Activated effector memory CD4-positive, alpha-beta T cell treated with anti-CD3 and anti-CD28 coated beads, Interleukin-2, amount 50 U/mL, for 16 hours (primary cell): ENCODE data around the gene CEP164.
"Not testable (repeated sequence)": the region's sequence is repeated elsewhere in the genome, so short reads cannot be mapped to it uniquely, and the experiment has no call there.

Experiments used
- DNase-seq: peaks from one replicate; pipeline ENCODE4 v3.0.0-alpha.2; 2020

Gene CEP164

DNA sequence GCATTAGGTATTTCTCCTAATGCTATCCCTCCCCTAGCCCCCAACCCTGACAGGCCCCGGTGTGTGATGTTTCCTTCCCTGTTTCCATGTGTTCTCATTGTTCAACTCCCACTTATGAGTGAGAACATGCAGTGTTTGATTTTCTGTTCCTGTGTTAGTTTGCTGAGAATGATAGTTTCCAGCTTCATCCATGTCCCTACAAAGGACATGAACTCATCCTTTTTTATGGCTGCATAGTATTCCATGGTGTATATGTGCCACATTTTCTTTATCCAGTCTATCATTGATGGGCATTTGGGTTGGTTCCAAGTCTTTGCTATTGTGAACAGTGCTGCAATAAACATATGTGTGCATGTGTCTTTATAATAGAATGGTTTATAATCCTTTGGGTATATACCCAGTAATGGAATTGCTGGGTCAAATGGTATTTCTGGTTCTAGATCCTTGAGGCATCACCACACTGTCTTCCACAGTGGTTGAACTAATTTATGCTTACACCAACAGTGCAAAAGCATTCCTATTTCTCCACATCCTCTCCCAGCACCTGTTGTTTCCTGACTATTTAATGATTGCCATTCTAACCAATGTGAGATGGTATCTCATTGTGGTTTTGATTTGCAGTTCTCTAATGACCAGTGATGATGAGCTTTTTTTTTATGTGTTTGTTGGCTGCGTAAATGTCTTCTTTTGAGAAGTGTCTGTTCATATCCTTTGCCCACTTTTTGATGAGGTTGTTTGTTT, 71.6 kb downstream of the CEP164 start:
- not testable (repeated sequence) for DNase-seq

DNA sequence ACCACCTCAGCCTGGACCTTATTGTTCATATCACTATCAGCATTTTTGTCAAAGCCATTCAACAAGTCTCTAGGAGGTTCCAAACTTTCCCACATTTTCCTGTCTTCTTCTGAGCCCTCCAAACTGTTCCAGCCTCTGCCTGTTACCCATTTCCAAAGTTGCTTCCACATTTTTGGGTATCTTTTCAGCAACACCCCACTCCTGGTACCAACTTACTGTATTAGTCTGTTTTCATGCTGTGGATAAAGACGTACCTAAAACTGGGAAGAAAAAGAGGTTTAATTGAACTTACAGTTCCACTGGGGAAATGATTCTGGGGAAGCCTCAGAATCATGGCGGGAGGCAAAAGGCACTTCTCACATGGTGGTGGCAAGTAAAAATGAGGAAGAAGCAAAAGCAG, 78.2 kb downstream of the CEP164 start:
- not testable (repeated sequence) for DNase-seq

DNA sequence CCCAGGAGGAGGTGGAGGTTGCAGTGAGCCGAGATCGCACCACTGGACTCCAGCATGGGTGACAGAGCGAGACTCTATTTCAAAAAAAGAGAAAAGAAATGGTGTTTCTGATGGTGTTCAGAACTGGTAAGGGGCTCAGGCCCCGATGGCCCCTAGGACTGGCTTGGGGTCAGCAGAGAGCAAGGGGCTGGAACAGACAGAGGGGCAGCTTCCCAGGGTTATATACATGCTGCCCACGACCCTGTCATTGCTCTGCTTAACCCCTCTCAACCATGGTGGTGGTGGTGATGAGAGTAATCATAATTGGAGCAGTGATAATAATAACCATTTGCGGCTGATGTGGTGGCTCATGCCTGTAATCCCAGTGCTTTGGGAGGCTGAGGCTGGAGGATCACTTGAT, 79.4 kb downstream of the CEP164 start:
- DNase-seq: no peak

DNA sequence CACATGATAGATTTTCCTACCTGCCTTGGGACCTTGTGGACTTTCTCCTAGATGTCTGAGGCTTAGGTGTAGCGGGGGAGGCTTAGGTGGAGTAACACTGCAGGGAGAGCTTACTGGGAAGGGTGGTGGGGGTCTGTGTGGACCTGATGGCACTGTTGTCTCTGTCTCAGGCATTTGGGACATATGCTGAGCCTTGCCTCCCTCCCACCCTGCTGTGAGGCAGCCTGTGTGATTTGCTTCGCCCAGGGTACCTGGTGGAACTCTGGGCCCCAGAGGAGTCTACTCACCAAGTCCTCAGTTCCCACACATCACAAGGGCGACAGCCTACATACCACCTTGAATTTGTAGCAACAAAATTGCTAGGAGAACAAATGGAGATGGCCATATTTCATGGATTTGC, 80.7 kb downstream of the CEP164 start:
- no peak for DNase-seq

DNA sequence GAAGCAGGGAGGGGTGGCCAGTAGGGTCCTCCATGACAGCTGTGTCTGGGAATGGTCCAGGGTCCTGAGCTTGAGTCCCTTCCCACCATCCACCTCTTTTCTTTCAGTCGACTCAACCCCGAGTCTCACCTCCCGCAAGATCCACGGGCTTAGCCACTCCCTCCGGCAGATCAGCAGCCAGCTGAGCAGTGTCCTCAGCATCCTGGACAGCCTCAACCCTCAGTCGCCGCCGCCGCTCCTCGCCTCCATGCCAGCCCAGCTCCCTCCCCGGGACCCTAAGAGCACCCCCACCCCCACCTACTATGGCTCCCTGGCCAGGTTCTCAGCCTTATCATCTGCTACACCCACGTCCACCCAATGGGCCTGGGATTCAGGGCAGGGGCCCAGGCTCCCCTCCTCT, 81.9 kb downstream of the CEP164 start:
- no peak for DNase-seq

DNA sequence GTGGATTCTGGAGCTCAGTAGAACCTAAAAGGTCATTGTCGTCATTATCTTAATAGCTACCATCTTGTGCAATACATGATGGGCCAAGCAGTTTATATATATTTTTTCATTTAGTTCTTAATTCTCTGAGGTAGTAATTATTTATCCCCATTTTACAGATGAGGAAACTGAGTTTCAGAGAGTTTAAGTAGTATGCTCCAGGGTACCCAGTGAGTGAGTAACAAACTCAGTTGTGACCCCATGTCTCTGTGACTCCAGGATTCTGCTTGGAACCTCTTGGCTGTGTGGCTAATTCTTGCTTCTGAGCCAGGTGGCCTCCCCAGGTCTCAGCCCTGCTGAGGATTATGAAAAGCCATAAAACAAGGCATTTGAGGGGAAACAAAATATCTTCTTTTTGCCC, 82.6 kb downstream of the CEP164 start:
- DNase-seq: no peak

DNA sequence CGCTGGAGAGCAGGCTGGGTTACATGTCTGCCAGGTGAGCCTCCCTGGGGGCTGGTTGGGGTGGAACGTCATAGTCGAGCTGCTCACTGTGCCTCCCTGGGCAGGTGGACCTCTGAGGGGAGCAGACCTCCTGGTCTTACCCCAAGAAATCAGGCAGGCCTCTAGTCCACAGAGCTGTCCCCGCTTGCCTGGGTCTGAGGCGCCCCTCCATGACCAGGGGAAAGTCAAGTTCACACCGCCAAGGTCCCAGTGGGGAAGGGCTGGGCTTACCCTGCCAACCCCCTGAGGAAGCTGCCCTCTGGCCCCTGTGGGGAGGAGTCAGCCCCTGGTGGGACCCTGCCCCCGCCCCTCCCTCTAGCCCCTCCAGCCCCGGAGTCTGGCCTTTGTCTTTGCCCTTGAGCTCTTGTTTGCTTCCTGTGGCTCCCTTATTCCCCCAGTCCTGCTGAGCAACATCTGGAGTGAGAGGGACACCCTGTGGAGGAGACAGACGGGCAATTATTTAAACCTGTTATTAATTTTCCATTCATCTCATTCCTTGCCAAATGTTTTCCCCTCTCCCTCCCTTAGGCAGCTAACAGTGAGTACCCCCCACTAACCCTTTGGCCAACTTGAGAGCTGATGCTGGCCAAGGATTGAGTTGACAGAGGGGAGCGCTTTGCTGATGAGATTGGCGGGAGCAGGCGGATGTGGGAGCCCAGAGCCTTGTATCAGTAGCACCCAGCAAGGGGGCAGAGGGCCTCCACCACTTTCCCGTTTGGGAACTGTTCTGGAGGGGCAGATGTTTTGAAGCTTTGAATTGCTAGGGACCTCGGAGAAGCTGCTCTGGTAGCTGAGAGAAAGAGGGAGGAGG, 83.4 kb downstream of the CEP164 start:
- DNase-seq: no peak

DNA sequence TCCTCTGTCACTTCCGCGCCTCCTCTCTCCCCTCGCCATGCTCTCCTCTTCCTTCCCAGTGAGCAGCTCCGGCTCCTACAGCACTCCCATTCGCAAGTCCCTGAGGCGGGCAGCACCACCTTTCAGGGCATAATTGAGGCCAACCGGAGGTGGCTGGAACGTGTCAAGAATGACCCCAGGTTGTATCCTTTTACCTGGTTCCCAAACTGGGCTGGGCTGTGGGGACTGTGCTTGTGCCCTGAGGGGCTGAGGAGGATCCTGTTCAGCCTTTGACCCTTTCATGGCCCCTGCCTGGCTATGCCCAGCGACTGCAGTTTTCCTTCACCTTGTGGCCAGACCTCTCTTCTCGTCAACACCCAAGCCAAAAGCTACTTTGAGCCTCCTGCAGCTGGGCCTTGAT, 84.1 kb downstream of the CEP164 start:
- peak; percentile 34 for DNase-seq

DNA sequence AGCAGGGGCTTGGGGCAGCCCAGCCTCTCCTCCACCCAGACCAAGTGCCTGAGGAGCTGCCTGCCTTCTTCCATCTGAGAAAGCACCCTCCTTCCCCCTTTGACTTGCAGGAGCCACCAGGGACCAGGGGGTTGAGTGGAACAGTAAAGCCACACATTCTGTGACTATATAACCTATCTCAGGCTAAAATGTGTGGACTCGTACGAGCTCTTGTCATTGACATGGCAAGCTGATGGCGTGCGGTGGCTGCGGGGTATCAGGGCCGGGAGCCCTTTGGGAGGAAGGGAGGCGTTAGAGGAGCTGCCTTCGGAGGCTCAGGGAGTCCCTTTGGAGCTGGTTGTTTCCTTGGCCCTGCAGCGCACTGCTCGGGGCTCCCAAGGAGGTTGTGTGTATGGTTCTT, 84.5 kb downstream of the CEP164 start:
- no peak for DNase-seq

DNA sequence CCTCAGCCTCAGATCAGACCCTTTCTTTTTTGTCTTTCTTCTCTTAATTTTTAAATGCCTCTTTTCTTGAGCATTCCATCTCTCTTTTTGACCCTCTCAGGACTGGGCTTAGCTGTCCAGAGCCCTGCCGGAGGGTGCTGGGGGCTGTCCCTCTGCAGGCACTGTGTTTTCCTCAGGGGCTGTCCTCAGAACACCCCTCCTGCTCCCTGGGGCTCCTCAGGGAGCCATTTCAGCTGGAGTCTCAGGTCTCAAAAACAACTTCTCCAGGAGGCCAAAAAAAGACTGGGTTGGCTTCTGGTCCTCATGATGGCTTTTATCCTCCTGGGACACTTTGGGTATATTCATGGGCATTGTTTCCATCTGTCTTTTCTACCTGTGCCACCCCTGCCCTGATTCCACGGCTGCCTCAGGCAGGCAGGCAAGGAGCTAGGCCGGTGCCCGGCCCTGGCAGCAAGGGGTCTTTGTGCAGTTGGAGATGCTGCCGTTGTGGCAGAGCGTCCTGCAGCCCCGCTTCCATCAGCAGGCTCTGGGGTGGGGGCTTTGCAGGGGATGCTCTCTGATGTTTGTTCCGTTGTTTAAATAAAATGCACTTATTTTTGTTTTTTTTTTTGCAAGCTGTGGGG, 85.1 kb downstream of the CEP164 start:
- DNase-seq: peak; percentile 25

DNA sequence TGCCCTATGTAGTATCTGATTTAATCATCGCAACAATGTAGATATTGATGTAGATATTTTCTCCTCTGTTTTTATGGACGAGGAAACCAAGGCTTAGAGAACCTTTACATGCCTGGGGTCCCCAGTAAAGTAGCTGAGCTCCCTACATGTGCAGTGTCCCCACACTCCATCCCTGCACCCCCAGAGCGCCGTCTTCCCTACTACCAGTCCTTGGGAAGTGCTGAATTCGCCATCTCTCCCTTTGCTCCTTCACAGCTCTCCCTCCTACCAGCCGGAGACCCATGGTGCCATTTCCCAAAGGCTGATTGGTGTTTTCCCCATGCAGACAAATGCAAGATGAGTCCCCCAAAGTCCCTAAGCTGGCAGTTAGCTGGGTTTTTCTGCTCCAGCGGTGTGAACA, 86.0 kb downstream of the CEP164 start:
- DNase-seq: peak; percentile 39

DNA sequence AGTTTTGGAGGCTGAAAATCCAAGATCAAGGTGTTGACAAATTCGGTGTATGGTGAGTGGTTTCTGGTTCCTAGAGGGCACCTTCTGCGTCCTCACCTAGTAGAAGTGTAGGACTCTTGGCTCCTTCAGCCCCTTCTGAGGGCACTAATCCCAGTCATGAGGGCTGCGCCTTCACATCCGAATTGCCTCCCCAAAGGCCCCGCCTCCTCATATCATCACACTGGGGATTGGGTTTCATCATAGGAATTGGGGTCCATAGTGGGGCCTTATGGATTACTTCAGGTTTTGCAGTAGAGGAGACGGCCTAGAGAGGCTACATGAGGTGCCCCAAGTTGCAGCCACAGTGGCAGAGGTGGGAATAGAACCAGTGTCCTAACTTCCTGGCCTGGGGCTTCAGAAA, 87.1 kb downstream of the CEP164 start:
- DNase-seq: peak; percentile 8

DNA sequence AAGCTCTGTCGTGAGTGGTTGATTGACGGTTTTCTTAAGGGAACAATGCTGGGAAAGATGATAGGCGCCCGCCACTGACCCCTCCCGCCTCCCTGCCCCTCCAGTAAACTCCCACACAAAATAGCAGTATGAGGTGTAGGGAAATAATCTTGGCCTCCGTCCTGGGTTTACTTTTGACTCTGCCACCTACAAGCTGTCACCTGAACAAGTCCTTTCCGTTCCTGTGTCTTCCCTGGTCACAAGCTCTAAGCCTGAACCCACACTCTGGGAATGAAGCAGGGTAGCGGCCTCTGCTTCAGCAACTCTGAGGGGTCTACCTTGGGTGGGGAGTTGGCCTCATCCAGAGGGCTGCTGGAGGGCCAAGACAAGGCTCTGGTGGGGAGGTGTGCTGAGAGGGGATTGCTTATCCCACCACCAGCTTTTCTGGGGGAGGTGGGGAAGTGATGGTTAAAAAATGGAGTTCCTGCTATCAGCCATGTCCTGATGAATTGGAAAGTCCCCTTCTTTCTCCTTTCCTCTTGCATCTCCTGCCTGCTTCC, 87.8 kb downstream of the CEP164 start:
- DNase-seq: peak; percentile 24

DNA sequence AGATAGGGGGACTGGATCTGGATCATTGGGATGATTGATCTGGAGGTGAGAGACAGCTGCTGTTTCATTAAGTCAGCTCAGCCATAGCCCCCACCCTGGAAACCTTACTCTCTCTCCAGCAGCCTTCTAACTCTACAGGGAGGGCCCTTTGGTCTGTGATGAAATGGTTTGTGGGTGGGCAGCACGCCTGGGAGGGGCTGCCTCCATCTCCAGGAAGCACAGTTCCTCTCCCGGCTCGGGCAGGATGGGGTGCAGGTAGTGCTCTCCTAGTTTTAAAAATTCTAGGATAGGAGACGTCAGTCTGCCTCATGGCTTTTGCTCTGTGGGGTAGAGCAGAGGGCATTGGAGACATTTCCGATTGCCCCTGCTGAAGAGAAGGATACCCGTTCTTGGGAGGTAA, 89.7 kb downstream of the CEP164 start:
- peak; percentile 33 for DNase-seq

DNA sequence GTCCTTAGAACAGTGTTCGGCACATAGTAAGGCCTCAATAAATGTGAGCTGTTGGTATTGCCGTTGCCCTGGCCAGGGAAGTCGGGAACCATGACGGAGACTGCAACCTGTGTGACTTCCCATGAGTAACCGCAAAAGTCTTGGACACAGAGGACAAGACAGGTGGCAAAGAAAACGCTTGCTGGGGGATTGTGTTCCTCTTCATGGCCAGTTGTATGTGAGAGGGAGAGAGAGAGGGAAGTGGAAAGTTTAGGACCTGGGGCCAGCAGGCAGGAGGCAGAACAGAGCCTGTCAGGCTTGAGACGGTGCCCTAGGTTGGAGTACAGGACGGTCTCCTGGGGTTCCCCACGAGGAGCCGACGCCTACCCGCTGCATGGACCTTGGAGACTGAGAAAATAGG, 90.2 kb downstream of the CEP164 start:
- DNase-seq: peak; percentile 10

DNA sequence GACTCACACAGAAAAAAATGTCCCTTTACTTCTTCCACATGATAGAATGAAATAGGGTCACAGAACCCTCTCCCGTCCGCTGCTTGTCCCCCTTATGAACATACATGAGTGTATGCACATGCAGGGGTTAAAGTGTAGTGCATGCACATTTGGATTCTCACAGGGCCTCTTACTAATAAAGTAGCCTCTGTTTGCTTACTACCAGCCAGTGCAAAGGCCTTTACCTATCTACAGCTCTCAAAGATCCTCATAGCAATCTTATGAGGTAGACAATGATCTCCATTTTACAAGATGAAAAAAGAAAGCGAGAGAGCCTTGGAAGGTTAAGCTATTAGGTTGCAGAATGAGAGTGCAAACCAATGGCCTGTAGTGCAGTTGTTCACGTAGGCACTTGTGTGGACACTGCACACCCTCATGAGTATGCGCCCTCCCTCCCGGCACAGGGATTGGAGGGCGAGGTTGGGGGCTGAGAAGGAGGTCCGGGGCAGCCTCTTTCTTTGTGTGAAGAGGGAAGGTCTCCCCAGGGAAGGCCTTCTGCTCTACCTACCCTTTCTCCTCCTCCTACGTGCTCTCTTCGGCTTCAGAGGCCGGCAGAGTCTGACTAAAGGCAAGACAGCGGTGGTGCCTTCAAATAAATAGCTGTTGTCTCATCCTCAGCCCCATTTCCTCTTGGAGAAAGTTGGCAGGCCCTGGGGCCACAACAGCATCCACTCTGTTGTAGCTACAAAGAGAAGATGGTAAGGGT, 91.3 kb downstream of the CEP164 start:
- DNase-seq: peak; percentile 33

DNA sequence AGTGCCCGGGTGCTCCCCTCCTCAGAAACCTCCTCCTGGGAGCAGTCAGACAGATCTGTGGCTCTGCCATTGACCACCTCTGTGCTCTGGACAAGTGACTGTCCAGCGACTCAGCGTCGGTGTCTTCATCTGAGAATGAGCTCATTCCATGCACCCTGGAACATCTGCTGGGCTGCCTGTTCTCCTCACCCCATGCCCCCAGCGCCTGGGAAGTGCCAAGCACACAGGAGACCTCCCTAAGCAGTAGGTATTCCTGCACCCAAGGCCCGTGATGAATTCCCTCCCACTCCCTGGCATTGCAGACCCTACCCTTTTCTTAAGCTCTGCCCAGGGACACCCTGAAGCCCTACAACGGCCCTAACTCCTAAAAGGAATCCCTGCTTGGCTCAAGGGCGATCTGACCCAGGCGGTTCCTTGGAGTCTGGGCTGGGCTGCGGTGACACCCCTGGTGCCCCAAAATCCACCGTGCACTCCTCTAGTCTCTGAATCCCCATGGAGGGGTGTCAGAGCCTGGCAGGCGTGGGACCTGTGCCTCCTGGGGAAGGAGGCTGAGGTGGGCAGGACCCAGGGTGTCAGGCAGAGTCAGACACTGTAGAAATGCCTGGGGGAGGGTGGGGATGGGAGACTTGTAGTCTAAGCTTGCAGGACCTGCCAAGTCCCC, 92.0 kb downstream of the CEP164 start:
- peak; percentile 48 for DNase-seq

DNA sequence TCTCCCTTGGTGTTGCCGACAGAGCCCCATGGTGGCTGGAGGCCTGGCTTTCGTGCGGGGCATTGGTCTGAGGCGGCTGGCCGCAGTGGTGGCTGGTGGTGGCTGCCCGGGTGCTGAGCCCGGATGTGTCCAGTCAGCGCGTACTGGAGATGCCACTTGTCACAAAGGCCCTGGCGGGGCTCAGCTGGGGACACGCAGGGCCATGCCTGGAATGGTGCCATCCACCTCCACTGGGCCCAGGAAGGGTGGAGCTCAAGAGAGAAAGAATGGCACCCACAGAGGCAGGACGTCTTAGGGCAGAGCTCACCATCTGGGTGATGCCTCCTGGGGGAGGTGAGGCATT, 92.5 kb downstream of the CEP164 start:
- DNase-seq: peak; percentile 36

DNA sequence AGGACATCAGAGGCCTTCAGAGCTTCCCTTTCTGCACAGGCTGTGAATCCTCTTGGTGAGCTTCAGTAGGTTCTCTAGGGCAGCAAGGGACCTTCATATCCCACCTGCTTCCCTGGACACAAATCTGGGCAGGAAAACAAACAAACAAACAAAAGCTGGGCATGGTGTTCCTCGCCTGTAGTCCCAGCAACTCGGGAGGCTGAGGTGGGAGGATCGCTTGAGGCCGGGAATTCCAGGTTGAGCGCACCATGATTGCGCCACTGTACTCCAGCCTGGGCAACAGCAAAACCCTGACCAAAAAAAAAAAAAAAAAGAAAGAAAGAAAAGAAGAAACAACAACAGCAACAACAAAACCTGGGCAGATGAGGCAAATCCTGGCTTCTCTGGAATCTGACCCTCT, 92.9 kb downstream of the CEP164 start:
- DNase-seq: peak; percentile 21

DNA sequence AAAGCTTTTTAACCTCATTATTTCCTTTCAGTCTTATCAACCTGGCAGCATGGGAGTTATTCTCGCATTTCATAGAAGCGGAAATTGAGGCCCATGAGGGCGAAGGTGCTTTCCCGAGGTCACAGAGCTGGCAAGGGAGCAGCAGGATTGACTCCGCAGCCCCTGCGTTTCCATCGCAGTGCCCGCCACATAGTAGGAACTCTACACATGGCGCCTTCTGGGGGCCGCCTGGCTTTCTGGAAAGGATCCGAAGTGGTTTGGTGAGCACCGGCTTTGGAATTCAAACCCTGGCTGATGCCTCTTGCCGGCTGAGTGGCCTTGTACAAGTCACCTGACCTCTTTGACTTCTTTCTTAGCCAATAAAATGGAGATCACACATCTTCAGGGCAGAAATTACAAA, 93.4 kb downstream of the CEP164 start:
- peak; percentile 56 for DNase-seq

DNA sequence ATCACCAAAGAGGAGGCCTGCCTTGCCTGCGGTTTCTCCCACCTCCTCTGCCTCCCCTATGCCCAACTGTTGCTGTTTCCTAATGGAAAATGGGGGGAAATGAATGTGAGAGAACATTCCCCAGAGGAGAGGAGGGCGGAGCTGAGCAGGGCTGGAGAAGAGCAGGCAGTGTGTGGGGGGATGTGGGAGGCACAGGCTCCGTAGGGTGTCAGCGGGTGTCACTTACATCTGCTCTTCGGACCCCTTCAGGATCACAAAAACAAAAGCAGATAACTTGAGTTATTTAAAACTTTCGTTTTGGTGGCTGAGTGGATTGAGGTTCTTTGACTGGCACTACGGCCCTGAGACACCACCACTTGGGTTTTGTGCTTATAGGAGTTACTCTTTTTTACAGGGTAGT, 93.8 kb downstream of the CEP164 start:
- DNase-seq: peak; percentile 27

DNA sequence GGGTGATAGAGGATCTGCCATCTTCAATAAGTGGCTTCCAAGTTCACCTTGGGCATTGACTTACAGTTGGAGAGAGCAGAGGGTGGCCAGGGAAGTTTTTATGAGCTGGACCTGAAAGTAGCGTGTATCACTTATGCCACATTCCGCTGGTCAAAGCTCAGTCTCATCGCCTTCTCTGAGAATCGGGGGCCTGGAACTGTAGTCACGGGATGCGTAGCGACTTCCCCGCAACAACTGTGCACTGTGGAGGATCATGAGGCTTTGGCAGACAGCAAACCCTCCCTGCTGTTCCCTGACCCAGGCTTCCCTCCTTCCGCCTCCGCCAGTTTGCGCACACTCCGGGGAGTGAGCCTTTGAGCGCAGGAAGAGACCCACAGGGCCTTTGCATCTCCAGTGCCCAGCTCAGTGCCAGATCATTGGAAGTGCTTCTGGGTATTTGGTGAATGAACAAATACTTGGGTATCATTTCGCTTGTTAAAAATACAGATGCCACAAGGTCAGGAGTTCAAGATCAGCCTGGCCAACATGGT, 95.5 kb downstream of the CEP164 start:
- peak; percentile 8 for DNase-seq
